ENCODE results near the gene ZHX3.
"Not testable (repeated sequence)": the region's sequence is repeated elsewhere in the genome, so short reads cannot be mapped to it uniquely, and the experiment has no call there.

ZHX3 gene

DNA sequence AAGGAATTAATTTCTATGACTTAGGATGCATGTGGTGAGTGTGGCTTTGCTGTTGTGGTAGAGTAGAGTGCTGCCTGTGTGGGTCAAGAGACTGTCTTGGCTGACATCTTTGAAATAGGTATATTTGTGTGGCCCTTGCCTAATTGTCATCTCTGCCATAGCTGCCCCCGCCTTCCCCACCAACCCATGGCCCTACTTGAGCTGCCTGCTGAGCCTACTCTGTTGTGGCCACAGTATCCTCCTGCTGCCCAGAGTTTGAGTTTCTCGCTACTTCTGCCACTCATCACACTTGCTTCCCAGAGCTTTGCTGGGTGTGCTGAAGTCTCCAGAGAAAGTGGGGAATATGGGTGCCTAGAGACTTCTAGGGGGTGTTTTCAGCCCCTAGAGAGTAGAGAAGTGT, 172.2 kb downstream of the ZHX3 start:
- DNase-seq = no peak

DNA sequence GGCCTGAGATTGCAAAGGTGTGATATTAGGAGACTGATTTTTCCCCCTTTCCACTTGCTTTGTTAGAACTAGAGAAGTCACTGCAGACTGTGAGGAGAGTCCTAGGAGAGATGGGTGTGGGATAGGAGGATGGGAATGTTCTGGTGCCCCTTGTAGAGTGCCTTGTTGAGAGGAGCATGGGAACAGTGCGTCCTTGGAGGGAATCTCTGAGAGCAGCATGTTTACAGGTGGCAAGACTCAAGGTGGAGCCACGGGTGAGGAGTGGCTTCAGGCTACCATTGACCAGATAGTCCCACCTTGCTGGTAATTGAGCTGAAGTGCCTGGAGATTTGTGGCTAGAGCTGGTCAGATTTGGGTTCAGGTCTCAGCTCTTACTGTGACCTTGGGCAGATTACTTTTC, 174.2 kb downstream of the ZHX3 start:
- DNase-seq = no peak

DNA sequence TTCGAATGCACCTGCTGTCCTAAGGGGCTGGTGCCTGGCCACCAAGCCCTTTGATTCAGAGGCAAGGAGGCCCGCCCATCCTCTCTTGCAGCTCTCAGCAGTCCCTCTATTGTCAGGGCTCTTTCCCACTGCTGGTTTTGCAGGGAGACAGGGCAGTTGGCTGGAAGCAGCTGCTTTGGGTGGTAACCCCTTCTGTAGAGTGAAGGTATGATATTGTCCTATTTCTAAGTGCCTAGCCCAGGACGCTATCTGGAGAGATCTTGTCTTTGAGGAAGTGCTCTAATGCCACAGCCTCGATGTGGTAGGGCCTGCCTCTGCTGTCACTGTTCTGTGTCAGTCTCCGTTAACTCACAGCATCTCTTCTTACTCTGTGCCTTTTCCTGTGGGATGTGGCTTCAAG, 174.6 kb downstream of the ZHX3 start:
- no peak for DNase-seq

- no peak for DNase-seq
Observed at GRCh38 chr20:41142245-41142644, 175.3 kb downstream of the ZHX3 start.

- DNase-seq = no peak
Observed at GRCh38 chr20:41141153-41141815, 176.2 kb downstream of the ZHX3 start.

- no peak for DNase-seq
Observed at GRCh38 chr20:41140226-41141133, 177.1 kb downstream of the ZHX3 start.

DNA sequence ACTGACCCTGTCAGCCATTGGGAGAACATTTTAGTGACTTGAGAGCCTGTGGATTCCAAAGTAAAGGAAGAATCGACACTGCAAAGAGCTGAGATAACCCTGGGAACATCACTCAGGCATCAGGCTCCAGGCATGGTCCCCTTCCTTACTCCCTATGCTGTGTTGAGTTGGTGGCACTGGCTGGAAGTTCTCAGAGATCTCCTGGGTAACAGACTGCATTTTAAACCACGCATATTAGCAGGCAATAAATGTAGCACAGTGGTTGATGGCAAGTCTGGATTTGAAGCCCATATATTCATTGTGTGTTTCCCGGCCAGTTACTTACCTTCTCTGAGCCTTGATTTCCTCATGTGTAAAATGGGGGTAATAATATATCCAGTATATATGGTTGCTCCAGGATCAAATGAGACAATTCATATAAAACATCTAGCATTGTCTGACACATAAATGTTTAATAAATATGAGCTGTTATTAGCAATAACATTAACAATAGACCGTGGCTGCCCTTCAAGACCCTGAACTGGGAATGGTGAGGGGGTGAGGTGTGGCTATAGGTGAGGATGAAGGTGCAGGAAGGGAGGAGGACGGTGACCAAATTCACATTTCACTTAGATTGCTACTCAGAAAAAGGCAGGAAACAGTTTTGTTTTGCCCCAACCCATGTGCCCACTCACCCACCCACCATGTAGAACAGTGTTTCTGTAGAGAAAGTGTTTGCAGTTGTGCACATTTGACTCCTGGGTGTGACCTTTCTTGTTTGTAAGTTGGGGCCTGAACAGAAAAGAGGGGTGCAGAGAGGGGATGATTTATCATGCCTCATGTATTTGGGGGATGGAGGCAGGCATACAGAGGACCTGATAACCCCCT, 178.1 kb downstream of the ZHX3 start:
- no peak for DNase-seq

DNA sequence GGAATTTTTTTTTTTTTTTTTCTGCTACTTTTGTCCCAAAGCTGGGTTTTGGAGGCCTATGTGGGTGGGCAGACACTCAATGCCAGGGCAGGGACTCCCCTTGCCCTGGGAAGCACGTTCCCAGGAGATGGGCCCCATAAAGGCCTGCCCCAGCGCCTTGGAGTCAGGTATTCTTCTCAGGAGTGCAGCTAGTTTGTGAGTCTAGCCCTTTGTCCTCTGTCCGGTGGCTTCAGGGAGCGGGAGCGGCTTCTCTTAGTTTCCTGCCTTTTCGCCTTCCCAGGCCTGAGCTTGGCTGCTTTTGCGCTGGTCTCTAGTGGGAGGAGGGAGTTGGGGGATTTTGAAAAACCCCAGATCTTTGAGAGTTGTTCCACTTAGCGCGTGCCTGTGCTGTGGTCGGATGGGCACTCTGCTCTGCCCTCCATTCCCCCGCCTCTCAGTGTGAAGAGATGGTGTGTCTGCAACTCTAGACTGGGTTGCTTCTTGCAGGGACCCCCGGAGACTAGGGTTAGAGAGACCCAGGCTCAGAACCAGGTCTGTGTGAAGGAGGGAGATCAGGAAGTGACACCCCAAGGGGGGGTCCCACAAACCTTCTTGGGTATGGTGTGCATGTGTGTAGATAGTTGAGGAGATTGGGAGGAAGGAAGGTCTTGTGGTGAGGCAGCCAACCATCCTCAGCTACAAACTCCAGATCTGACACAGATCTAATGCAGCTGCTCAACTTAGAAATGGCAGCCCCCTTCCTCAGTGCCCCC, 178.9 kb downstream of the ZHX3 start:
- DNase-seq = no peak

- DNase-seq = peak; percentile 46
Observed at GRCh38 chr20:41137614-41138474, 179.7 kb downstream of the ZHX3 start.

DNA sequence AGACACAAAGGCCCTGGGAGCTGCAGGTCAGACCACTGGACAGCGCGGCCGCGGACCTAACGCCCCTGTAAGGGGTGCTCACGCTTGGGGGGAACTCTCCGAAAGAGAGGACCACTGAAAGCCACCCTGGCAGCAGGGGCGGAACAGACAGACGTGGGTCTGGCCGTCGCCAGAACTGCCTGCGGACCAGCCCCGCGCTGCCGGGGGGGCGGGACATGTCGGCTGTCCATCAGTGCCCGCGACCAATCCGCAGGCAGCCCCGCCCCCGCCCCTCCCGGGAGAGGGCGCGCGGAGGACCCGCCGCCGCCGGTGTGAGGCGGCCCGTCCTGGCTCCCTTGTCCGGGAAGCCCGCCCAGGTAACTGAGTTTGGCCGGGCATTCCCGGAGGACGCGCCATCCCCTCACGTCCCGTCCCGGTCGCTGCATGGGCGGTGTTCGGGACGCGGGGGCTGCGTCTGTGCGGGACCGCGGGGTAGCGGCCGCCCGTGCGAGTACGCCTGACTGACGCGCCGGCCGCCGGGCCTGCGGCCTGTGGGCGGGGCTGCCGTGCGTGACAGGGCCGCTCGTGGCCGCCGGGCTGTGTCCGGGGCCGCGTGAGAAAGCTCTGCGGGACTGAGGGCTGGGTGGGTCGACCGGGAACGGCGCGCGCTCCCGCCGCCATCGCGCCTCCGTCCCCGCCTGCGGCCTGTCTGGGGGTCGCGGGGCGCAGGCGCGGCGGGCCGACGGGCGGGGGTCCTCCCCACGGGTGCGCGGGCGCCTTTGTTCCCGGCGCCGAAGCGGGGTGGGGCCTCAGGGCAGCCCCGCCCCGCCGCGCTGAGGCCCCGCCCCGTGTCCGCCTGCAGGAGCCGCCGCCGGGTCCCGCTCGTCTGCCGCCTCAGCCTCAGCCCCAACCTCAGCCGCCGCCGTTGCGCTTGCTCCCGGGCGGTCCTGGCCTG, 180.6 kb downstream of the ZHX3 start, which contains the start of gene PLCG1:
Gene PLCG1, plus strand, starts transcription at position 864 of the 934 bp plus-strand sequence. CDS start 99 bp downstream, outside the sequence.
- DNase-seq = peak; percentile 80

GRCh38 chr20:41135888-41136679, 181.4 kb downstream of the ZHX3 start:
- no peak for DNase-seq

DNA sequence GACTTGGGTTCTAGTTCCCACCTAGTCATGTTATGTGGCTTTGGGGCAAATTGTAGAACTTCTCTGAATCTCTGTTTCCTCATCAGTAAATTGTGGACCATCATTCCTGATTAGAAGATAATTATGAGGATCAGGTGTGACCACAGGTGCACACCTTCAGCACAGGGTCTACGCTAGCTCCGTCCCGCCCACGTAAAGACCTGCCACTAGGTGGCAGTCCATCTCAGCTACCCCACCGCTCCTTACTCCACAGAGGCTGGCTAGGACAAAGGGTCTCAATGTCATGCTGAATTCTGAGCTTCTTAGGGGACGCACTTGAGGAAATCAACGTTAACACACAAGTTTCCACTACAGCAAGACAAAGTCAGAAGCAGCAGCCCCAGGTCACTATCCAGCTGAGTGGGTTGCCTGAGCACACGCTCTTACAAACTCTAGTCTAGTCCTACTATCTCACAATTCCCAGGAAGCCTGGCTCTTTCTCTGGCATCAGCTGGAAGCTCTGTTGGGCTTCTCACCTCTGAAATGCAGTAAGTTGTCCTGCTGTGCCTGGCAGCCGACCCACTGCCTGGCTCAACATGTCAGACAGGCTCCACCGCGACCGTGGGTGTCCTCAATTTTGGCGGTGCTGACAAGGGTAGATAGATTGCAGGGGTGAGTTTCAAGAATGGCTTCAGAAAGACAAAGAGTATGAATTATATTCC, 182.2 kb downstream of the ZHX3 start:
- peak; percentile 10 for DNase-seq

DNA sequence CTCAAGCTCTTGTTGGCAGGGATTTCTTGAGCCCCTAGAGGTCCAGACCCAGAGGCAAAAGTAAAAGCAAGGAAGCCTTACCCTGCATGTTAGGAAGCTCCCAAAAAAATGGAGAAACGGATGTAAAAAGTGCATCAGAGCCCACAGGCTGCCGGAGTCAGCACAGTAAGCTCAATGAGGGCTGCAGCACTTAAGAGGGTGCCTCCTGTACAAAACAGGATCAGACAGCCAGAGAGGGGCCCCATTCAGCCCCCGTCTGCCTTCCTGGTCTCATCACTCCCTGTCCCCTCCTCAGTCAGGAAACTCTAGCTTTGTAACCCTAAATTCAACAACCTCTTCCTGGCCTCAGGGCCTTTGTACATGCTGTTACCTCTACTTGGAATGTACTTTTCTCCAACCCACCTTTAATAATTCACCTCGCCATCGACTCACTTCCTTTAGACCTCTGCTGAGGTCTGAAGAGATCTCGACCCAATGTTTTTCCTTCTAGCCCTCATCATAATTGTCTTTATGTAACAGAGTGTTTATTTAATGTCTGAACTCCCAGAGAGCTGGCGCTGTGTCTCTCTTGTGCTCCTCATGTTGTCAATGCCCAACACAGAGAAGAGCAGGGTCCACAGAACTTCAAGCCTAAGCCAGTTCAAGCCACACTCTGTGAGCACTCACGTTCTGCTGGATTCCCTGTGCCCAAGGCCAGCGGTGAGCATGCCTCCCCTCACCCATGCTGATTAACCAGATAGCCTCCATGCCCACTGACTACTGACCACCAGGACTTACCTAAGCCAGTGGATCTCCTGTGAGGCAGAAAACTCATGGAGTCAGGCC, 183.0 kb downstream of the ZHX3 start:
- DNase-seq = no peak

DNA sequence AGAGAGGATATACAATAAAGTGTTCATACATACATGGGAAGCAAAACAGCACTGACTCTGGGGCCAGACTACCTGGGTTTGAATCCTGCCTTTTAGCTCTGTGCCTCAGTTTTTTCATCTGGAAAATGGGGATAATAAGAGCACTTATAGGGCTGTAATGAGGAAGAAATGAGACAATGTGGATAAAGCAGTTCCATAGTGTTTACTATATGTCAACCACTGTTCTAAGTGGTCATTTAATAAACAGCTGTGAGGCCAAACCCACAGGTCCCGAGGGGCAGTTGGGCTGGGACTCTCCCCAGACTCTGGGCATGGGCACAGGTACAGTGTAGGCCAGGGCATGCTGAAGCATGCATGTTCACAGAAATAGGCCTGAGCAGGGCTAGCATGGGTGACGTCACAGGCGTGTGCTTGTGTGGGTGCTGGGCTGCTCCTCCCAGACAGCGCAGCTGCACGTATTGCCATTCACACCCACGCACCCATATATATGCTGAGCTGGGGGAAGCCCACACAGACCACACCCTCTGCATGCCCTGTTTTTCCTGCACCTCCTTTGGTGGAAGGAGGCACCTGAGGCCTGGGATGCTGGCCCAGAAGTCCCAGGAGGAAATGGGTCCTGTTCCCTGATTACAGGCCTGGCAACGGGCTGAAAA, 183.7 kb downstream of the ZHX3 start:
- DNase-seq = no peak

DNA sequence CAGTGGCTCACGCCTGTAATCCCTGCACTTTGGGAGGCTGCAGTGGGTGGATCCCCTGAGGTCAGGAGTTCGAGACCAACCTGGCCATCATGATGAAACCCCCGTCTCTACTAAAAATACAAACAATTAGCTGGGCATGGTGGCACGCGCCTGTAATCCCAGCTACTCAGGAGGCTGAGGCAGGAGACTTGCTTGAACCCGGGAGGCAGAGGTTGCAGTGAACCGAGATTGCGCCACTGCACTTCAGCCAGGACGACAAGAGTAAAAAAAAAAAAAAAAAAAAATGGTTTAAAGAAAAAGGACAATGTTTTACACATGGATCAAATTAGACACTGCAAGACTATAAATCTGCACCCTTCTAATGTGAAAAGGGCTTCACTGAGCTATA, 185.1 kb downstream of the ZHX3 start:
- DNase-seq = not testable (repeated sequence)

GRCh38 chr20:41131594-41132387, 185.7 kb downstream of the ZHX3 start:
- no peak for DNase-seq

Data from NCI-H1092 treated with DMSO at 0.1 percent for 48 hours (cell line).